HG03097 (cell line): ENCODE measurements around the gene ARHGAP25.
"Not testable (repeated sequence)": the region's sequence is repeated elsewhere in the genome, so short reads cannot be mapped to it uniquely, and the experiment has no call there.

Experiments
- ATAC-seq: cut with Tn5 transposase; IDR thresholded peaks from one replicate; pipeline ENCODE4 v1.9.1; 2021; ENCODE audit not compliant: unreplicated experiment, low FRiP score

Gene ARHGAP25

DNA sequence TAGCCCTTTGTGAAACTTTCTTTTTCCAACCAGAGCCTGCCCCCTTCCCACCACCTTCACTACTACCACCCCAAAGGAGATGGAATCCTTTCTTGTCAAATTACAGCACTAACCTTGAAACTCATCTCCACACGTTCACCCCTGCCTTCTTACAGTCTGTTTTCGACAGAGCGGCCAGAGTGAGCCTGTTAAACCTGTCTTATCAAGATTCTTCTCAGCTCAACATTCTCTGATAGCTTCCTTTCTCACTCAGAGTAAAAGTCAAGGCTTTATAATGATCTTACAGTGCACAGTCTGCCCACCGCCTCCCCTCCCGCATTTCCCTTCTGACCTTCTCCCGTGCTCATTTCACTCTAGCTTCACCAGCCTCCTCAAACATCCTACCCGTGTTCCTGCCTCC lies 56.0 kb downstream of the ARHGAP25 start:
- no peak for ATAC-seq

DNA sequence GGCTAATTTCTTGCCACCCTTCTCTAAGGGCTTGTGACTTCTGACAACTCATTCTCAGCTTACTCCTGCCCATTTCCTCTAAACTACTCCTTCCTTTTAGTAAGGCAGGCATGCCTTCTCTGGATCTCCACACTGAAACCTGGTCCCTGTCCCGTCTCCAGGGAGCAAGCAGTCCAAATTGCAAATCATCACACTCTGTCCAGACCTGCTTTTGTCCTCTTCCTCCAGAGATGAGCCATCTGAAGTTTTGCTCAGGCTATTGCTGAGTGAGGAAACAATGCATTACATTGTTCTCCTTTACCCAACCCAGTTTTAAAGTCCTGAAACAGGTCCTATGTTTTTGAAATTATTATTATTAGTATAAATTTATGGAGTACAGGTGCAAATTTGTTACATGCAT lies 57.3 kb downstream of the ARHGAP25 start:
- no peak for ATAC-seq

DNA sequence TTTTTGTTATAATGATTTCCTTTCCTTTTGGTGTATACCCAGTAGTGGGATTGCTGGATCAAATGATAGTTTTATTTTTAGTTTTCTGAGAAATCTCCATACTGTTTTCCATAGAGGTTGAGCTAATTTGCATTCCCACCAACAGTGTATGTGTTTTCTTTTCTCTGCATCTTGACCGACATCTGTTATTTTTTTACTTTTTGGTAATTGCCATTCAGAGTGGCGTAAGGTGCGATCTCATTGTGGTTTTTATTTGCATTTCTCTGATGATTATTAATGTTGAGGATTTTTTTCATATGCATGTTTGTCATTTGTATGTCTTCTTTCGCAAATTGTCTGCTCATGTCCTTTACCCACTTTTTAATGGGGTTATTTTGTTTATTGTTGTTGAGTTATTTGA lies 58.1 kb downstream of the ARHGAP25 start:
- no peak for ATAC-seq

DNA sequence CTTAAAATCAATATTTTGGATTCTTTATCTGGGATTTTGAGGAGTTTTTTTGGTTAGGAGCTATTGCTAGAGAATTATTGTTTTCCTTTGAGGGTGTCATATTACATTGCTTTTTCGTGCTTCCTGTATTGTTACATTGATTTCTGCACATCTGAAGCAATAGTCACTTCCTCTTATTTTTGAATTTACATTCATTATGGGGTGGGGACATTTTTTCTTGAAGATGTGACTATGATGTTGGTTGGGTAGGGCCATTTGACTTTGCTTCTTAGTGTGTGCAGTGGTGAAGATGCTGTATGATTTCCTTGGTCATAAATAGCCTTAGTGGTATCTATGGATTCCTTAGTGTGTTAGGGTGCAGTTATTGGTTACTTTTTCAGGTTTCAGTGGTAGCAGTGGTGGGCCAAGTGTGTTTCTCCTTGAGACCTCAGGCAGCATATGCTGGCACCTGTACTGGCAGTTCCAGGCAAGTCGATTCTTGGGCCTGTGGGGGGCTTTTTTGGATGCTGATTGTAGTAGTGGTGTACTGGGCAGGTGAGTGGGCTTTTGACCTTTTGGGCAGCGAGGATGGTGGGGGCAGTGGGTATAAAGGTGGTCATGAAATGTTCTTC lies 61.8 kb downstream of the ARHGAP25 start:
- no peak for ATAC-seq

DNA sequence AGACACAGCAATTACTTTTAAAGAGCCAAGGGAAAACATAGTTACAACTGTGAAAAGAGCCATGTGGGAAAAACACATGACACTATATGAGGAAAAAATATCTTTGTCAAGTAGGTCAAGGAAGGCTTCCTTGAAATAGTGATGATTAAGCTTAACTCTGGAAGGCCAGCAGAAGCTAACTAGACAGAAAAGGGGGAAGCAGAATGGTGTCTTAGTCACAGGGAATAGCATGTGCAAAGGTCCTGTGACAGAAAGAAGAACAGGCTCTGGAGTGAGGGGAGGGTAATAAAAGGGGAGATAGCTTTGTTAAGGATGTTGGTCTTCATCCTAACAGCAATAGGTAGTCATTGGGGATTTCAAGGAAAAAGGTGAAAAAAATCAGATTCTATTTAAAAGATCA lies 64.0 kb downstream of the ARHGAP25 start:
- ATAC-seq: no peak

GRCh38 chr2:68799140-68800026 lies 64.8 kb downstream of the ARHGAP25 start:
- no peak for ATAC-seq

- no peak for ATAC-seq
These were observed 65.4 kb downstream of the ARHGAP25 start for GRCh38 chr2:68800027-68800401.

DNA sequence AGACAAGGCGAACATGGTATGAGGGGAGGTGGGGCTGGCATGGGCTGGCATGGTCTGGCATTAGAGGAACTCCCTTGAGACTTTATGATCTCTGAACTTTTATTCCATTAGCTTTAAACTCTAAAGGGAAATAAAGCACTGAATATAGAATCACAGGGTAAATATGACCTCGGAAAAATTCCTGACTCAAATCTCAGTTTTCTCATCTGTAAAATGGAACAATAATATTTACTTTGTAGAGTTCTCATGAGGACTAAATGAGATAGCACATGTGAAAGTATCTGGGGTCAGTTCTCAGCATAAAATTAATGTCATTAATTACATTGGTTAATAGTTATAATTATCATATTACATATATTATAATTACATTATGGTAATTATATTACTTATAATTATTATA lies 65.9 kb downstream of the ARHGAP25 start:
- no peak for ATAC-seq

GRCh38 chr2:68802161-68802560 lies 67.5 kb downstream of the ARHGAP25 start:
- ATAC-seq: not testable (repeated sequence)

GRCh38 chr2:68805025-68805424 lies 70.4 kb downstream of the ARHGAP25 start:
- no peak for ATAC-seq

GRCh38 chr2:68806511-68807109 lies 72.0 kb downstream of the ARHGAP25 start:
- no peak for ATAC-seq

- no peak for ATAC-seq
These were observed 73.2 kb downstream of the ARHGAP25 start for GRCh38 chr2:68807821-68808266.

DNA sequence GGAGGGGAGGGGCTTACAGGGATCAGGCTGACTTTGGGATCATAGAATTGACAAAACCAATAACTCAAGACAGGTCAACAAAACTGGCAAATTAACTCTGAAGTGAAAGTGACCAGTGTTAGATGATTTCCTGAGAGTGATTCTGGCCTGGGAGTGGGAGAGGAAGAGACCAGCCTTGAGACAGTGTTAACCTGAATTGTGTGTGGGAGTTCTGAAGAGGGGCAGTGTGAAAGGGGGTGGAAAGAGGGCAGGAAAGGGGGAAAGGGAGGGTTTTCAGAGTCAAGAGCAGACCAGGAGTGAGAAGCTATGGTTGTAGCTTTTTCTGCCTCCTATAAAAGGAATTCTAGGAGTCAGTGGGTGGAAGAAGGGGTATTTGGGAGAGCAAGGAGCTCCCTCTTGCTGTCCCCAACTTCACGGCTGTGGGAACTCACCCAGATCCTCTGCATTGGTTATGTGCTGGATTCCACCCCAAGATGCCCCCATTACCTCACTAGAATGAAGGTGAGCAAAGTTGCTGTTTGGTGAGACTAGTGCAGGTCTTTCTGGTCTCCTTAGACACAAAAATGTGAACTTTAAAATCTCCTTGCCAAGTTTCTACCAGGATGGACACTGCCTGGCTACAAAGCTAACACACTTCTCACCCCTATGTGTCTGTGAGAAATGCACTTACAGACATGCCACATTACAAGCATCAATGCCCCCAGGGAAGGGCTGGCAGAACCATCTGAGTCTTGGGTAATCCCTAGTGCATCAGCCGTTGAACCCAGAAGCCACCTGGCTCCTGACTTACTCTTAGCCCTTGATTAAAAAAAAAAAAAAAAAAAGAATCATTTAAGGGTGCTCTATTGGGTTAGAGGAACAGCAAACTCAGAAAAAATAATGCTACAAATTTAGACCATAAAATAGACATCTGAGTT lies 75.0 kb downstream of the ARHGAP25 start:
- ATAC-seq: no peak

DNA sequence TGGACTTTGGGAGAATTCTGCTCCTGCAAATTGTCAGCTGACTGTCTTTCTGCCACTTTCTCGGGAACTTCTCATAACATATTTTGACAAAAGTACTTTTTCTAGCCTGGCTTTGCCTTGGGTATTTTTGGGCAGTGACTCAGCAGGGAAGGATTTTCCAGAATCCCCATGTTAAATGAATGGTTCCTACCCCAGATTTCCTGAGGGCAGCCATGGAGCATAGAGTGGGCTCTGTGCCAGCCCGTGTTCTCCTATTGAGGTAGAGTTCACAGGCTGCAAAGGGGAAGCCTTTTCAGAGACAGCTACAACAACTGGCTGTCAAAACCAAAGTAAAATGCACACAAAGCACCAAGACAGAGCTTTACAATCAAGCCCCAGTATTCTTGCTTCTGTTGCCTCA lies 76.8 kb downstream of the ARHGAP25 start:
- ATAC-seq: no peak

- ATAC-seq: no peak
These were observed 77.6 kb downstream of the ARHGAP25 start for GRCh38 chr2:68812251-68812650.

GRCh38 chr2:68813596-68813995 lies 79.0 kb downstream of the ARHGAP25 start:
- ATAC-seq: no peak

- ATAC-seq: no peak
These were observed 82.7 kb downstream of the ARHGAP25 start for GRCh38 chr2:68817306-68817705.

DNA sequence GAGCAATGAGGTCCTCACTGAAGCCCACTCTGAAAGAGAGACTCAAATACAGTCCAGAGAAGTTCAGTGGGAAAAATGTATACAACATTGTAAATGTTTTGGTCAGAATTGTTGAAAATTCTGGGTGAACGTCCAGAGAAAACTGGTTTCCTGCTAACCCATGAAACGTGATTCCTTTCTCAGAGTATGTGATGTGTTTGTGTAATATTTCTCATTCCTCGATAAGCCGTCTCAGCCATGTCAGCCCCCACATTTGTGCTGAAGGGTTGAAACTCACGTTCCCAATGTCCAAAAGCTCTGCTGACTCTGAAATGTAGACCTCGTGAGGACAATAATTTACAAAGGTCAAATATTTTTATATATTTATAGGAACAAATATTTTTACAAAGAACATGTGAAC lies 84.9 kb downstream of the ARHGAP25 start:
- ATAC-seq: no peak

DNA sequence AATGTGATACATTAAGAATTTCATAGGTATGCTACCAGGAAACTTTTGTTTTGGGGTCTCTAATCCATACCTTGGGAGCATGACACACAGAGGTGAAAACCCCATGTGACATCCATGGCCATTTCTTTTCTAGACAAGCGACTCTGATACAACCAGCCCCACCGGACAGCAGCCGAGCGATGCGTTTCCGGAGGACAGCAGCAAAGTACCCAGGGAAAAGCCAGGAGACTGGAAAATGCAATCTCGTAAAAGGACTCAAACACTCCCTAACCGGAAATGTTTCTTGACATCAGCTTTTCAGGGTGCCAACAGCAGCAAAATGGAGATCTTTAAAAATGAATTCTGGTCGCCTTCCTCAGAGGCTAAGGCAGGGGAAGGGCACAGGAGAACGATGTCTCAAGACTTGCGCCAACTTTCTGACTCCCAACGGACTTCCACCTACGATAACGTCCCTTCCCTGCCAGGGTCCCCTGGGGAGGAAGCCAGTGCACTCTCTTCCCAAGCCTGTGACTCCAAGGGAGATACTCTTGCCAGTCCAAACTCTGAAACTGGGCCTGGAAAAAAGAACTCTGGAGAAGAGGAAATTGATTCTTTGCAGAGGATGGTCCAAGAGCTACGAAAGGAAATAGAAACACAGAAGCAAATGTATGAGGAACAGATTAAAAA lies 87.7 kb downstream of the ARHGAP25 start:
- ATAC-seq: no peak

- no peak for ATAC-seq
These were observed 90.2 kb downstream of the ARHGAP25 start for GRCh38 chr2:68824831-68825230.
